GM06990 (cell line): ENCODE measurements around the gene SPNS2.

Source experiments
- DNase-seq: peaks from one replicate; pipeline ENCODE4 v3.0.0-alpha.2; 2011; ENCODE audit not compliant: insufficient read length; ENCODE audit errors: extremely low read depth
- H3K27me3 ChIP-seq: replicated peaks from 2 replicates; pipeline ENCODE4 v1.6.0; 2011; ENCODE audit warnings: low read length; ENCODE audit not compliant: control insufficient read depth, insufficient read depth
- H3K36me3 ChIP-seq: 2 replicates; pipeline ENCODE4 v1.5.1; 2011; ENCODE audit warnings: low read length; ENCODE audit not compliant: control insufficient read depth, insufficient read depth
- H3K4me3 ChIP-seq: replicated peaks from 2 replicates; pipeline ENCODE4 v1.5.1; 2011; ENCODE audit warnings: low read depth, mild to moderate bottlenecking, control low read depth, low read length
- CTCF ChIP-seq: IDR thresholded peaks from 2 replicates; pipeline ENCODE4 v1.5.1; 2011; ENCODE audit warnings: low read length, control low read depth, mild to moderate bottlenecking, inconsistent platforms; ENCODE audit not compliant: insufficient read depth, poor library complexity, severe bottlenecking

The SPNS2 gene

GRCh38 chr17:4475001-4475400 is 23.7 kb upstream of the SPNS2 start:
- Histone ChIP-seq H3K36me3 (no peaks in the 10 kb centered on the region), H3K4me3 (no peak overlapping the region)
- TF ChIP-seq CTCF: no peak

GRCh38 chr17:4475463-4475862 is 23.2 kb upstream of the SPNS2 start:
- no peak for TF ChIP-seq CTCF
- no peaks in the 10 kb centered on the region for H3K27me3 ChIP-seq
- H3K36me3 ChIP-seq: no peaks in the 10 kb centered on the region
- no peak for DNase-seq
- no peak overlapping the region for H3K4me3 ChIP-seq

More at GRCh38 chr17:4475001-4475400, 23.7 kb upstream of the SPNS2 start:
- no peaks in the 10 kb centered on the region for H3K27me3 ChIP-seq
- DNase-seq: no peak

GRCh38 chr17:4476017-4476416 is 22.7 kb upstream of the SPNS2 start:
- no peak for TF ChIP-seq CTCF
- no peak overlapping the region for H3K4me3 ChIP-seq
- H3K27me3 ChIP-seq: no peaks in the 10 kb centered on the region
- H3K36me3 ChIP-seq: no peaks in the 10 kb centered on the region
- no peak for DNase-seq

GRCh38 chr17:4476511-4477070 is 22.1 kb upstream of the SPNS2 start:
- no peak for TF ChIP-seq CTCF
- no peaks in the 10 kb centered on the region for H3K36me3 ChIP-seq
- DNase-seq: no peak
- no peaks in the 10 kb centered on the region for H3K27me3 ChIP-seq
- H3K4me3 ChIP-seq: no peak overlapping the region

GRCh38 chr17:4477255-4477791 is 21.4 kb upstream of the SPNS2 start:
- Histone ChIP-seq H3K36me3 (no peaks in the 10 kb centered on the region), H3K4me3 (no peak overlapping the region), H3K27me3 (no peaks in the 10 kb centered on the region)
- no peak for DNase-seq
- no peak for TF ChIP-seq CTCF
